ENCODE results near the gene ABCA13.

ABCA13 gene

GRCh38 chr7:48551652-48552051 lies 380.4 kb downstream of the ABCA13 start:
- no peaks in the 10 kb centered on the region for H3K9me3 ChIP-seq (ENCODE audit: control insufficient read depth, insufficient read depth, low read length)
- H3K4me1 ChIP-seq (ENCODE audit: control insufficient read depth, insufficient read depth, low read length): no peaks in the 10 kb centered on the region
- no peaks in the 10 kb centered on the region for H3K36me3 ChIP-seq (ENCODE audit: control insufficient read depth, insufficient read depth, low read length)
- no peak overlapping the region for H3K4me3 ChIP-seq (ENCODE audit: low read depth, low read length)
- no peaks in the 10 kb centered on the region for H3K27me3 ChIP-seq (ENCODE audit: control insufficient read depth, insufficient read depth, low read length)
- no peak overlapping the region for H3K9ac ChIP-seq (ENCODE audit: low read depth, low read length)

- H3K4me3 ChIP-seq (ENCODE audit: low read depth, low read length): no peak overlapping the region
- no peaks in the 10 kb centered on the region for H3K9me3 ChIP-seq (ENCODE audit: control insufficient read depth, insufficient read depth, low read length)
- H3K9ac ChIP-seq (ENCODE audit: low read depth, low read length): no peak overlapping the region
- H3K4me1 ChIP-seq (ENCODE audit: control insufficient read depth, insufficient read depth, low read length): no peaks in the 10 kb centered on the region
- no peaks in the 10 kb centered on the region for H3K36me3 ChIP-seq (ENCODE audit: control insufficient read depth, insufficient read depth, low read length)
- H3K27me3 ChIP-seq (ENCODE audit: control insufficient read depth, insufficient read depth, low read length): no peaks in the 10 kb centered on the region
Observed at GRCh38 chr7:48563334-48563733, 392.1 kb downstream of the ABCA13 start.

GRCh38 chr7:48575516-48575915 lies 404.3 kb downstream of the ABCA13 start:
- H3K4me3 ChIP-seq (ENCODE audit: low read depth, low read length): no peak overlapping the region
- H3K27me3 ChIP-seq (ENCODE audit: control insufficient read depth, insufficient read depth, low read length): no peaks in the 10 kb centered on the region
- H3K36me3 ChIP-seq (ENCODE audit: control insufficient read depth, insufficient read depth, low read length): no peaks in the 10 kb centered on the region
- no peaks in the 10 kb centered on the region for H3K9me3 ChIP-seq (ENCODE audit: control insufficient read depth, insufficient read depth, low read length)
- no peaks in the 10 kb centered on the region for H3K4me1 ChIP-seq (ENCODE audit: control insufficient read depth, insufficient read depth, low read length)
- H3K9ac ChIP-seq (ENCODE audit: low read depth, low read length): no peak overlapping the region

- Histone ChIP-seq H3K9ac (ENCODE audit: low read depth, low read length) (no peak overlapping the region), H3K4me1 (ENCODE audit: control insufficient read depth, insufficient read depth, low read length) (no peaks in the 10 kb centered on the region), H3K9me3 (ENCODE audit: control insufficient read depth, insufficient read depth, low read length) (no peaks in the 10 kb centered on the region), H3K27me3 (ENCODE audit: control insufficient read depth, insufficient read depth, low read length) (no peaks in the 10 kb centered on the region), H3K4me3 (ENCODE audit: low read depth, low read length) (no peak overlapping the region), H3K36me3 (ENCODE audit: control insufficient read depth, insufficient read depth, low read length) (no peaks in the 10 kb centered on the region)
Observed at GRCh38 chr7:48587475-48587874, 416.2 kb downstream of the ABCA13 start.

GRCh38 chr7:48594349-48594748 lies 423.1 kb downstream of the ABCA13 start:
- Histone ChIP-seq H3K36me3 (ENCODE audit: control insufficient read depth, insufficient read depth, low read length) (no peaks in the 10 kb centered on the region), H3K27me3 (ENCODE audit: control insufficient read depth, insufficient read depth, low read length) (no peaks in the 10 kb centered on the region), H3K9me3 (ENCODE audit: control insufficient read depth, insufficient read depth, low read length) (no peaks in the 10 kb centered on the region), H3K9ac (ENCODE audit: low read depth, low read length) (no peak overlapping the region), H3K4me1 (ENCODE audit: control insufficient read depth, insufficient read depth, low read length) (no peaks in the 10 kb centered on the region), H3K4me3 (ENCODE audit: low read depth, low read length) (no peak overlapping the region)

GRCh38 chr7:48595756-48596155 lies 424.5 kb downstream of the ABCA13 start:
- no peaks in the 10 kb centered on the region for H3K36me3 ChIP-seq (ENCODE audit: control insufficient read depth, insufficient read depth, low read length)
- H3K4me1 ChIP-seq (ENCODE audit: control insufficient read depth, insufficient read depth, low read length): no peaks in the 10 kb centered on the region
- no peak overlapping the region for H3K9ac ChIP-seq (ENCODE audit: low read depth, low read length)
- H3K4me3 ChIP-seq (ENCODE audit: low read depth, low read length): no peak overlapping the region
- no peaks in the 10 kb centered on the region for H3K9me3 ChIP-seq (ENCODE audit: control insufficient read depth, insufficient read depth, low read length)
- no peaks in the 10 kb centered on the region for H3K27me3 ChIP-seq (ENCODE audit: control insufficient read depth, insufficient read depth, low read length)

- no peaks in the 10 kb centered on the region for H3K27me3 ChIP-seq (ENCODE audit: control insufficient read depth, insufficient read depth, low read length)
- H3K4me1 ChIP-seq (ENCODE audit: control insufficient read depth, insufficient read depth, low read length): no peaks in the 10 kb centered on the region
- no peak overlapping the region for H3K9ac ChIP-seq (ENCODE audit: low read depth, low read length)
- H3K4me3 ChIP-seq (ENCODE audit: low read depth, low read length): no peak overlapping the region
- H3K36me3 ChIP-seq (ENCODE audit: control insufficient read depth, insufficient read depth, low read length): no peaks in the 10 kb centered on the region
- no peaks in the 10 kb centered on the region for H3K9me3 ChIP-seq (ENCODE audit: control insufficient read depth, insufficient read depth, low read length)
Observed at GRCh38 chr7:48610705-48611104, 439.4 kb downstream of the ABCA13 start.

GRCh38 chr7:48611993-48612392 lies 440.7 kb downstream of the ABCA13 start:
- H3K4me1 ChIP-seq (ENCODE audit: control insufficient read depth, insufficient read depth, low read length): no peaks in the 10 kb centered on the region
- no peaks in the 10 kb centered on the region for H3K36me3 ChIP-seq (ENCODE audit: control insufficient read depth, insufficient read depth, low read length)
- no peaks in the 10 kb centered on the region for H3K27me3 ChIP-seq (ENCODE audit: control insufficient read depth, insufficient read depth, low read length)
- H3K4me3 ChIP-seq (ENCODE audit: low read depth, low read length): no peak overlapping the region
- H3K9ac ChIP-seq (ENCODE audit: low read depth, low read length): no peak overlapping the region
- H3K9me3 ChIP-seq (ENCODE audit: control insufficient read depth, insufficient read depth, low read length): no peaks in the 10 kb centered on the region

GRCh38 chr7:48617508-48617907 lies 446.2 kb downstream of the ABCA13 start:
- Histone ChIP-seq H3K4me1 (ENCODE audit: control insufficient read depth, insufficient read depth, low read length) (no peaks in the 10 kb centered on the region), H3K4me3 (ENCODE audit: low read depth, low read length) (no peak overlapping the region), H3K36me3 (ENCODE audit: control insufficient read depth, insufficient read depth, low read length) (no peaks in the 10 kb centered on the region), H3K27me3 (ENCODE audit: control insufficient read depth, insufficient read depth, low read length) (no peaks in the 10 kb centered on the region), H3K9ac (ENCODE audit: low read depth, low read length) (no peak overlapping the region), H3K9me3 (ENCODE audit: control insufficient read depth, insufficient read depth, low read length) (no peaks in the 10 kb centered on the region)

GRCh38 chr7:48617993-48618392 lies 446.7 kb downstream of the ABCA13 start:
- Histone ChIP-seq H3K36me3 (ENCODE audit: control insufficient read depth, insufficient read depth, low read length) (no peaks in the 10 kb centered on the region), H3K9ac (ENCODE audit: low read depth, low read length) (no peak overlapping the region), H3K4me1 (ENCODE audit: control insufficient read depth, insufficient read depth, low read length) (no peaks in the 10 kb centered on the region), H3K4me3 (ENCODE audit: low read depth, low read length) (no peak overlapping the region), H3K9me3 (ENCODE audit: control insufficient read depth, insufficient read depth, low read length) (no peaks in the 10 kb centered on the region), H3K27me3 (ENCODE audit: control insufficient read depth, insufficient read depth, low read length) (no peaks in the 10 kb centered on the region)

GRCh38 chr7:48621076-48621475 lies 449.8 kb downstream of the ABCA13 start:
- Histone ChIP-seq H3K9ac (ENCODE audit: low read depth, low read length) (no peak overlapping the region), H3K4me3 (ENCODE audit: low read depth, low read length) (no peak overlapping the region), H3K9me3 (ENCODE audit: control insufficient read depth, insufficient read depth, low read length) (no peaks in the 10 kb centered on the region), H3K36me3 (ENCODE audit: control insufficient read depth, insufficient read depth, low read length) (no peaks in the 10 kb centered on the region), H3K4me1 (ENCODE audit: control insufficient read depth, insufficient read depth, low read length) (no peaks in the 10 kb centered on the region), H3K27me3 (ENCODE audit: control insufficient read depth, insufficient read depth, low read length) (no peaks in the 10 kb centered on the region)

- H3K9me3 ChIP-seq (ENCODE audit: control insufficient read depth, insufficient read depth, low read length): no peaks in the 10 kb centered on the region
- no peaks in the 10 kb centered on the region for H3K27me3 ChIP-seq (ENCODE audit: control insufficient read depth, insufficient read depth, low read length)
- H3K4me3 ChIP-seq (ENCODE audit: low read depth, low read length): no peak overlapping the region
Observed at GRCh38 chr7:48627164-48627563, 455.9 kb downstream of the ABCA13 start.

More at GRCh38 chr7:48627164-48627563, 455.9 kb downstream of the ABCA13 start:
- Histone ChIP-seq H3K36me3 (ENCODE audit: control insufficient read depth, insufficient read depth, low read length) (no peaks in the 10 kb centered on the region), H3K9ac (ENCODE audit: low read depth, low read length) (no peak overlapping the region), H3K4me1 (ENCODE audit: control insufficient read depth, insufficient read depth, low read length) (no peaks in the 10 kb centered on the region)

Measured in iPS-15b (cell line).